HG03135 (cell line): ENCODE results near the gene SCLT1.

Source experiments
- ATAC-seq: cut with Tn5 transposase; IDR thresholded peaks from one replicate; pipeline ENCODE4 v1.9.1; 2021; ENCODE audit warnings: mild to moderate bottlenecking, moderate library complexity; ENCODE audit not compliant: unreplicated experiment

The SCLT1 gene

DNA sequence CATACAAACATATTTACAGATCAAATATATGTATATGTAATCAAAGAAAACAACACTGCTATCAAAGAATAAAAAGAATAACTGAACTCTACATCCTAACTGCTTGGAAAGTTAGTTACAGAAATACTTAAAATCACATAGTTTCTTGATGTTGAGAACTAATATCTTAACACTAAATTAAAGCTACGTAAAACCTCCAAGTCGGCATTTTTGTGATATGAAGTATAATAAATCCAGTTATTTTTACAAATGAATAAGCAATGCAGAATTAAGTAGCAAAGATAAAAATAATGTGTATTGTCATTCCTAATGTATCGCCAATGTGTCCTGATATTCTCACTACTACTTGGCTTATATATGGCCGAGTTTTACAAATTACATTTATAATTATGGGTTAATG lies 215.4 kb downstream of the SCLT1 start:
- no peak for ATAC-seq

DNA sequence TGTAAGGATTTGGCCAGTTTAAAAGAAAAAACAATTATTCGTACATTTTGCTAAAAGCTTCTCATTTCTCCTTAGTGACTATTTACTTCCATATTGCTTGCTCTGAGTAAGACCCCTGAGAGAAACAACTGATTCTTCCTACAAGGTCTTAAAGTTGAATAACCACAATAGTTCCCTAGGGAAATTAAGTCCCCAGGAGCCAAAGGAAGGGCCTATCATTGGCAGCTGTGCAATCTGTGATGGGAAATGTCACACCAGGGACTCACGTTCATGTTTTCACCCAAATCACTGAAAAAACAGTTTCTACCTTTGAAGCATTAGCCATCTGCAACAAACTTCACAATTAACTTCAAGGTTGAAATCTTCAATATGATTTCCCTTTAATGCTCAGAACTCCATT lies 217.1 kb downstream of the SCLT1 start:
- ATAC-seq, result no peak

DNA sequence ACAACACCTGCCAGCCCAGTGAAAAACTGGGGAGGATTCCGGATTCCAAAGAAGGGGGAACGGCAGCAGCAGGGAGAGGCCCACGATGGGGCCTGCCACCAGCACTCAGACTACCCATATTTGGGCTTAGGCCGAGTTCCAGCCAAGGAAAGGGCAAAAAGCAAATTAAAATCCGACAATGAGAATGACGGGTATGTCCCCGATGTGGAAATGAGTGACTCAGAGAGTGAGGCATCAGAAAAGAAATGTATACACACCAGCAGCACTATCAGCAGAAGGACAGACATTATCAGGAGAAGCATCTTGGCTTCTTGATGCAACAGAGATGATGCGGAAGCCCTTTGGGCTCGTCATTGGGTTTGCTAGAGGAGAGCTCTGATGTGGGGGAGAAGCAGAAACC lies 221.4 kb downstream of the SCLT1 start:
- ATAC-seq, result no peak

- ATAC-seq, result no peak
Observed at GRCh38 chr4:128869776-128870509, 223.4 kb downstream of the SCLT1 start.

DNA sequence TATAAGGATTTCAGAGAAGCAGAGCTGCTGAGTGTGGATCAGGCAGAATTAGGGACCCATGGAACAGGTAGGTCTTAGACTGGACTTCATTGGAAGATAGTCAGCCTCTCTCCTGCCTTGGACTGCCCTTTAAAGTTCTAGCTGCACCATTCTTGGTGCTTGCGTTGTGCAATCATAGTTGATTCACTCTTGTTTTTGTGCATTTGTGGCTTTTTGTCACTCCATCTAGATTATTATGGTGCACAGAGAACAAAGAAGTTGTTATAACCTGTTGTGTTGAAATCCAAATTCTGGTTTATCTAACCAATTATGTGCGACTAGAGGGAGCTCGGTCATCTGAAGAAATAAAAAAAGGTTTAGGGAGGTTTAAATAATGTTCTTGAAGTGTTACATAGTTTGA lies 224.6 kb downstream of the SCLT1 start:
- ATAC-seq, result no peak

DNA sequence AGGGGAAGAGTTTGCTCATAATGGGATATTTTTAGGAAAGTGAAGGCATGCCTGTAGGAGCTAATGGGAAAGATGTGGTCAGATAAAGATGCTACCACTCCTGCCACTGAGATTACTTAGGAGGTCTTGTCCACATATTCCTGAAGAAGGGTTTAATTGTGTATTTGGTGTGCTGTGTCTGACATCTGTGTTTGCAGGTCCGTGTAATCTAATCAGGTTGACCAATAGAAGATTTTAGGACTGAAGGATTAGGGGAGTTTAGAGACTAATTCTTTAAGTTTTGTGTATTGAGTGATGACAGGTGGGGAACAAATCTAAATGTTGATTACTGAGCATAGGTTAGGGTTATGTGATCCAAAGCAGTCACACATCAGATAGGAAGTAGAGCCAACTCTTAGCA lies 226.6 kb downstream of the SCLT1 start:
- ATAC-seq, result no peak

- no peak for ATAC-seq
Observed at GRCh38 chr4:128866269-128866668, 227.1 kb downstream of the SCLT1 start.

GRCh38 chr4:128865132-128865531 lies 228.2 kb downstream of the SCLT1 start:
- no peak for ATAC-seq

- no peak for ATAC-seq
Observed at GRCh38 chr4:128863312-128864075, 229.8 kb downstream of the SCLT1 start.

GRCh38 chr4:128862608-128863311 lies 230.6 kb downstream of the SCLT1 start:
- no peak for ATAC-seq

- ATAC-seq, result no peak
Observed at GRCh38 chr4:128861856-128862518, 231.4 kb downstream of the SCLT1 start.

DNA sequence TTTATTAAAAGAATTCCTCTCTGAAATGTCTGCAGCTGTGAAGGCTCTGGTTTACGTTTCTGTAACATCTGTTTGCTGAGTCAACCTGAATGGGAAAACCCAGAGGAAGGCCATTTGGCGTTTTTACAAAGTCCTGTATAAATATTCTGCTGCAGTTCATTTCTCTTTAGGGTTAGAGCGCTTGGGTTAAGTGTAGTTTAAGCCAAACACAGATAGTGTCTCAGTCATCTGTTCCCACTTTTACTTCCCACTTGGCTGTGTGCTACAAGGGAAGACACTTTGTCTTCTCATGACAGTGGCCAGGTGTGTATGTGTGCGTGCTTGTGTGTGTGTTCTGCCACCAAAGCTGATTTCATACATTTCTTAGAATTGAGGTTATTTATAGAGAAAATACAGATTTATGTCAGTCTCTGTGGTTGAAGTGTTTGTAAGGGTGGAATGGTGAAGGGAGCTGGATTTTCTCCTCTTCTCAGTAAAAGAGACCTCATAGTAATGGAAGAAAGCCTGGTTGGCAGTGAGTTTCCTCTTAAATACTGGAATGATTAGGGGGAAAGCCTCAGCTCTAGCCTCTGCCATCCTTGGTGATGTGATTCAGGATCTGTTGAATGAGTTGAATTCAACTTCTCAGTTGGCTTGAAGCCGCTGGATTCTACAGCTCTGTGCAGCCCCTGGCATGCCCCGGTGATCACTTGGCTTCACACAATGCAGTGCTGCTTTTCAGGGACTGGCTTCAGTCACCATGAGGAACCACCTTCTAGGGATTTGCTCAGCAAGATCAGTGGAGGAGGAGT lies 233.3 kb downstream of the SCLT1 start:
- no peak for ATAC-seq

- no peak for ATAC-seq
Observed at GRCh38 chr4:128858879-128859671, 234.3 kb downstream of the SCLT1 start.

DNA sequence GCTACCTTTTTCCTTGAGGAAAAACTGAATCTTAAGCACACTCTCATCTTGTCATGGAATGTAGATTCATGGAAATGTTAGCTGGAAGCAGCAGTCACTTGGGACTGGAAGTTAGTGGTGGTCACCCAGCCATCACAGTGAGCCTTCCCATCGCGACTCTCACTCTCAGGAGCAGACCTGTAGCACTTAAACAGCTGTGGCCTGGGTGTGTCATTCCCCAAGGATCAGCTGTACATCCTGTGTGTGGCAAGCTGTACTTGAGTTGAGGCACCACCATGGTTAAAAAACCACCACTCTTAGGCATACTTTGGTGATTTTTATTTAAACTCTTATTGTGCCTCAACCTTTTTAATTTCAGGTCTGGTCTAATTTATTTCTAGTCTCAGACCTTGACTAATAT lies 237.1 kb downstream of the SCLT1 start:
- ATAC-seq, result no peak

DNA sequence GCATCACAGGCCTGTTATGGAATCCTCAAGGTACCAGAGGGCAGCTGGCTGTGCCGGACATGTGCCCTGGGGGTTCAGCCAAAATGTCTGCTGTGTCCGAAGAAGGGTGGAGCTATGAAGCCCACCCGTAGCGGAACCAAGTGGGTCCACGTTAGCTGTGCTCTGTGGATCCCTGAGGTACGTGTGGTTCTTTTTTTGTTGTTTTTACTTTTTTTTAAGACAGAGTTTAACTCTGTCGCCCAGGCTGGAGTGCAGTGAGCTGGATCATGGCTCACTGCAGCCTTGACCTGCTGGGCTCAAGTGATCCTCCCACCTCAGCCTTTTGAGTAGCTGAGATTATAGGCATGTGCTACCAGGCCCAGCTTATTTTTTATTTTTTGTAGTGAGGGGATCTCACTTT lies 237.7 kb downstream of the SCLT1 start:
- ATAC-seq, result no peak

GRCh38 chr4:128854433-128854832 lies 238.9 kb downstream of the SCLT1 start:
- no peak for ATAC-seq

DNA sequence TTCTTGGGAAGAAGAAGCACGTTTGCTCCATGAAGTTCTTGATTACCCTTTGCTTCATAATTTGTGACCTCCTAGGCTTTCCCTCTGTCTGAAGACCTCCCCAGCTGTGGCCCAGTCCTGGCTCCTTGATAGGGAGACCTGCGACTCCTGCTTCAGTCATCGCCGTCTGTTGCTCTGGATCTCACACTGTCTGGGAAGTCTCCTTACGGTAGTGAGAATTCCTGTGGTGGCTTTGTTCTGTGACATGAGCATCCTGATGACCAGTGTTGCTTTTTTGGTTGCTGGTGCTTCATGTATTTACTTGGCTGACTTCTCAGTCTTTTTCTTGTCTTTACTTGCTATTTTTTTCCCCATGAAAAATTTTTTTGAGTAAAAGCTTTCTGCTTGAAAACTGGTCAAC lies 239.6 kb downstream of the SCLT1 start:
- ATAC-seq, result no peak

DNA sequence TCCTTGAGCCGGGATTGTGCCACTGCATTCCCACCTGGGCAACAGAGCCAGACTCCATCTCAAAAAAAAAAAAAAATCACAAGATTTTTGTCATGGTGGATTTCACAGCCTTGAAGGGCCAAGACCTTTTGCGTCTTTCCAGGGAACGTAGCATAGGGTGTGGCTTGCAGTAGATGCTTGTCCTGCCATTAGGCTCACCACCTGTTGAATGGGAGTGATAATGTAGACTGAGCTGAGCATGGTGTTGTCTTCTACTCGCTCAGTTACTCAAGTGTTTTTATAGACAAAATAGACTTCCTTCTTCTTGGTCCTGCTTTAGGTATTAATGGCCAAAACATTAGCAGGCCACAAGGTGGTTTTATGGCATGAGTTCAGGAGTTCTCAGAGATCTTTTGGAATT lies 243.1 kb downstream of the SCLT1 start:
- ATAC-seq, result no peak

- ATAC-seq, result no peak
Observed at GRCh38 chr4:128848461-128848860, 244.9 kb downstream of the SCLT1 start.
